ENCODE measurements around the gene FTH1. TPM values are rescaled to one million over a fixed set of nuclear protein-coding genes. Genes with fewer than 3 reads are reported as not detected.

Gene FTH1
- total and polyA plus RNA-seq, 2 of the 13 experiments (the other 11 are each of a cell fraction or from before 2014, with no cell fraction given): 607 to 760 TPM

GRCh38 chr11:61923166-61924063, 44.0 kb downstream of the FTH1 start (continued):
- 0 out of 2 replicates have a peak, but pooled peaks have one; percentile 25 for TF ChIP-seq ZNF431 (CRISPR knock-in tag; IDR thresholded peaks at IDR 0.05; ENCODE audit: borderline replicate concordance, low read depth)
- TF ChIP-seq HMGXB3 (CRISPR knock-in tag; IDR thresholded peaks at IDR 0.05; ENCODE audit: borderline replicate concordance): 0 out of 2 replicates have a peak, but pooled peaks have one; percentile 49
- TF ChIP-seq MED1 (CRISPR knock-in tag; IDR thresholded peaks at IDR 0.05): peak; percentile 84
- TF ChIP-seq SNAPC2 (CRISPR knock-in tag; IDR thresholded peaks at IDR 0.05): 0 out of 2 replicates have a peak, but pooled peaks have one; percentile 19
- no peak for TF ChIP-seq HOXA9 (CRISPR knock-in tag; IDR thresholded peaks at IDR 0.05; ENCODE audit: borderline replicate concordance)
- peak; percentile 59; the same call in 1 of the 2 replicates for TF ChIP-seq HES4 (CRISPR knock-in tag; IDR thresholded peaks at IDR 0.05; ENCODE audit: borderline replicate concordance)
- TF ChIP-seq ZSCAN20 (CRISPR knock-in tag; IDR thresholded peaks at IDR 0.05; ENCODE audit: borderline replicate concordance): peak; percentile 86; the same call in 1 of the 2 replicates
- TF ChIP-seq ZSCAN9 (CRISPR knock-in tag; IDR thresholded peaks at IDR 0.05; ENCODE audit: borderline replicate concordance): no peak
- peak; percentile 38 to 63; a peak in 2 of 4 replicates for TF ChIP-seq POLR2A (IDR thresholded peaks at IDR 0.05; ENCODE audit: insufficient read depth in 1 of 2, low read depth in 2 of 2, low read length in 2 of 2)
- no peak for TF ChIP-seq GATA4 (IDR thresholded peaks at IDR 0.05; ENCODE audit: borderline replicate concordance, low read depth)
- TF ChIP-seq NR0B2 (CRISPR knock-in tag; IDR thresholded peaks at IDR 0.05): peak; percentile 64; the same call in 1 of the 2 replicates
- TF ChIP-seq BORCS8-MEF2B (CRISPR knock-in tag; IDR thresholded peaks at IDR 0.05): no peak
- peak; percentile 27; the same call in 1 of the 2 replicates for TF ChIP-seq MIER3 (CRISPR knock-in tag; IDR thresholded peaks at IDR 0.05; ENCODE audit: borderline replicate concordance)
- no peak; the same call in none of the 2 replicates for TF ChIP-seq ZNF124 (CRISPR knock-in tag; IDR thresholded peaks at IDR 0.05)
- no peak for TF ChIP-seq ZNF101 (CRISPR knock-in tag; IDR thresholded peaks at IDR 0.05; ENCODE audit: borderline replicate concordance, low read depth)
- TF ChIP-seq NCOR1 (IDR thresholded peaks at IDR 0.05; ENCODE audit: borderline replicate concordance, low read length): 0 out of 2 replicates have a peak, but pooled peaks have one; percentile 16
- peak; percentile 69 for TF ChIP-seq KAT8 (CRISPR knock-in tag; IDR thresholded peaks at IDR 0.05)
- 0 out of 2 replicates have a peak, but pooled peaks have one; percentile 41 for TF ChIP-seq ZFP1 (CRISPR knock-in tag; IDR thresholded peaks at IDR 0.05)
- peak; percentile 80; the same call in 1 of the 2 replicates for TF ChIP-seq ZNF235 (CRISPR knock-in tag; IDR thresholded peaks at IDR 0.05; ENCODE audit: borderline replicate concordance)
- TF ChIP-seq RBFOX2 (IDR thresholded peaks at IDR 0.05; ENCODE audit: low read depth, low read length): peak; percentile 41
- TF ChIP-seq ZBTB4 (CRISPR knock-in tag; IDR thresholded peaks at IDR 0.05; ENCODE audit: borderline replicate concordance): peak; percentile 91; the same call in 1 of the 2 replicates

All from HepG2 (cell line).